A673 (cell line): ENCODE measurements around the gene SLCO2A1. TPM values are rescaled to one million over a fixed set of nuclear protein-coding genes. Genes with fewer than 3 reads are reported as not detected.

Experiments used
- BruUV-seq: library from RNA; stranded (reverse); fragments of 400-500 nt; replicated peaks from 2 replicates; lab custom pipeline; 2021; lab: Mats Ljungman, UMichigan
- CTCF ChIA-PET: fragments of 300-600 bp; sonication (Branson Sonifier 250); formaldehyde crosslinking; loops from one replicate; lab custom pipeline; 2022; ENCODE audit warnings: antibody characterized with exemption; lab: Charles Lee
- POLR2A ChIA-PET: fragments of 300-600 bp; sonication (Branson Sonifier 250); formaldehyde crosslinking; loops from one replicate; lab custom pipeline; 2022; ENCODE audit warnings: antibody characterized with exemption; ENCODE audit not compliant: low non-redundant PET; lab: Charles Lee
- DNase-seq: peaks from one replicate; pipeline ENCODE4 v3.0.0-alpha.2; 2015; ENCODE audit warnings: low spot score
- H3K27ac ChIP-seq: fragments of 200-600 bp; sonication (generic); 2 replicates; pipeline ENCODE4 v1.5.1; 2016; ENCODE audit warnings: mixed run types, low read depth, mild to moderate bottlenecking, mixed read lengths, antibody characterized with exemption, low read length; ENCODE audit not compliant: poor library complexity, severe bottlenecking
- H3K27me3 ChIP-seq: fragments of 200-600 bp; sonication (generic); replicated peaks from 2 replicates; pipeline ENCODE4 v1.6.1; 2017; ENCODE audit warnings: mixed run types, low read depth, mild to moderate bottlenecking, mixed read lengths, antibody characterized with exemption, low read length; ENCODE audit not compliant: insufficient read depth, poor library complexity
- H3K36me3 ChIP-seq: fragments of 200-600 bp; sonication (generic); 2 replicates; pipeline ENCODE4 v1.6.1; 2016; ENCODE audit warnings: mixed run types, mild to moderate bottlenecking, mixed read lengths, antibody characterized with exemption, low read length; ENCODE audit not compliant: insufficient read depth, poor library complexity, severe bottlenecking
- H3K4me1 ChIP-seq: fragments of 200-600 bp; sonication (generic); 2 replicates; pipeline ENCODE4 v1.6.1; 2017; ENCODE audit warnings: mixed run types, mild to moderate bottlenecking, mixed read lengths, antibody characterized with exemption, low read length; ENCODE audit not compliant: insufficient read depth, poor library complexity, severe bottlenecking
- H3K4me3 ChIP-seq: fragments of 200-600 bp; sonication (generic); 2 replicates; pipeline ENCODE4 v1.5.1; 2016; ENCODE audit warnings: low read depth, mixed run types, mild to moderate bottlenecking, mixed read lengths, low read length; ENCODE audit not compliant: poor library complexity, severe bottlenecking
- H3K9me3 ChIP-seq: fragments of 200-600 bp; sonication (generic); 2 replicates; pipeline ENCODE4 v1.6.1; 2016; ENCODE audit warnings: mixed run types, low read depth, mild to moderate bottlenecking, mixed read lengths, antibody characterized with exemption, low read length; ENCODE audit not compliant: poor library complexity, severe bottlenecking
- EZH2 ChIP-seq: fragments of 200-600 bp; sonication (generic); IDR thresholded peaks from 2 replicates; pipeline ENCODE4 v1.6.1; 2017; ENCODE audit warnings: borderline replicate concordance, low read depth, mild to moderate bottlenecking, mixed read lengths, antibody characterized with exemption, low read length; ENCODE audit not compliant: poor library complexity, severe bottlenecking
- intact Hi-C: fragments of 100-400 bp; cut with micrococcal nuclease; formaldehyde crosslinking; loops from one replicate; pipeline ENCODE4 v1.10.0; 2022; ENCODE audit not compliant: unreplicated experiment
- total RNA-seq: library from RNA; stranded (reverse); gene quantifications from 2 replicates; pipeline ENCODE4 v1.2.3, GENCODE V29; 2021
- TF ChIP-seq, protein P1 (sequence below): fragments of 300-800, 200-600 bp; sonication (generic); conservative IDR thresholded peaks from 2 replicates; pipeline ENCODE4 v1.5.1; 2017; ENCODE audit warnings: low read depth, mild to moderate bottlenecking, antibody characterized with exemption, low read length, moderate library complexity, mixed read lengths

Gene SLCO2A1
- total RNA-seq, 1 experiment from 2014 or later: not detected

DNA sequence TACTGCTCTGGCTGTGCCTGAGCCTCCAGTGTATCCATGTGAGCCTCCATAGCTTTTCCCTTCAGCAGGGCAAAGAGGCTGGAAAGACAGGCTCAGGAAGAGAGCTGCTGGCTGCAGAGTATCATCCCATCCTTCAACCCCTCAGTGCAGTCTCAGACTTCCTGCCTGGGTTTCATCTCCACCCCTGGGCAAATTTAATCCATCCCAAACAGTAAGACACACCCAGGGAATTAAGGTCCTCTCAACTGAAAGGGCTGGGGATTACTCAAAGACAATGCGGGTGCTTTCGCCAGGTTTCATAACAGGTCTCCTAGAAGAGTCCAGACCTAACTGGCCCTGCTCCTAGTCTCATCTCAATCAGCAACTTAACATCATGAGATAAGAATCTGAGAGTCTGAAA is 15.5 kb downstream of the SLCO2A1 start:
- DNase-seq: no peak
- TF ChIP-seq, protein P1, sequence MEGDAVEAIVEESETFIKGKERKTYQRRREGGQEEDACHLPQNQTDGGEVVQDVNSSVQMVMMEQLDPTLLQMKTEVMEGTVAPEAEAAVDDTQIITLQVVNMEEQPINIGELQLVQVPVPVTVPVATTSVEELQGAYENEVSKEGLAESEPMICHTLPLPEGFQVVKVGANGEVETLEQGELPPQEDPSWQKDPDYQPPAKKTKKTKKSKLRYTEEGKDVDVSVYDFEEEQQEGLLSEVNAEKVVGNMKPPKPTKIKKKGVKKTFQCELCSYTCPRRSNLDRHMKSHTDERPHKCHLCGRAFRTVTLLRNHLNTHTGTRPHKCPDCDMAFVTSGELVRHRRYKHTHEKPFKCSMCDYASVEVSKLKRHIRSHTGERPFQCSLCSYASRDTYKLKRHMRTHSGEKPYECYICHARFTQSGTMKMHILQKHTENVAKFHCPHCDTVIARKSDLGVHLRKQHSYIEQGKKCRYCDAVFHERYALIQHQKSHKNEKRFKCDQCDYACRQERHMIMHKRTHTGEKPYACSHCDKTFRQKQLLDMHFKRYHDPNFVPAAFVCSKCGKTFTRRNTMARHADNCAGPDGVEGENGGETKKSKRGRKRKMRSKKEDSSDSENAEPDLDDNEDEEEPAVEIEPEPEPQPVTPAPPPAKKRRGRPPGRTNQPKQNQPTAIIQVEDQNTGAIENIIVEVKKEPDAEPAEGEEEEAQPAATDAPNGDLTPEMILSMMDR: no peak
- TF ChIP-seq EZH2: no peak
- no peaks in the 10 kb centered on the region for H3K36me3 ChIP-seq
- ChIA-PET CTCF (no interaction called here), POLR2A (no interaction called here)
- no peaks in the 10 kb centered on the region for H3K4me1 ChIP-seq
- no peak overlapping the region for H3K27ac ChIP-seq
- no peaks in the 10 kb centered on the region for H3K27me3 ChIP-seq
- intact Hi-C loops: no loop called here
- no peaks in the 10 kb centered on the region for H3K9me3 ChIP-seq
- no peak overlapping the region for H3K4me3 ChIP-seq
- no TSS peak for BruUV-seq

DNA sequence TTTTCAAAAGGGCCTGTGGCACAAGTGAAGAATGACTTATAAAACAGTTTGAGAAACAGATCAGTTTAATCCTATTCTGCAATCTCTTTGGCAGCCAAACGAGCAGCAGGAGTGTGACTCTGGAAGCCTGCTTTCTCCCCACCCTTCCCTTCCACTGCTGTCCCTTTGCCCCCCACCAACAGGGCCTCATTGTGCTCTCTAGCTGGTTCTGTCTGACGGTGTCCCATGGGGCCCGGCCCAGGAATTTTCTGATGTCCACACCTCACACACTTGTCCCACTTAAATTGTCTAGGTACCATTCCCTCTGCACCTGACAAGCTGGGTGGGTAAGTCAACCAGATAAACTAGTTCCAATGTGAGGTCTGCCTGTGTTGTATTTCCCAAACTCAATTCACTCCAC is 16.4 kb downstream of the SLCO2A1 start:
- Histone ChIP-seq H3K9me3 (no peaks in the 10 kb centered on the region), H3K36me3 (no peaks in the 10 kb centered on the region), H3K27ac (no peak overlapping the region), H3K4me1 (no peaks in the 10 kb centered on the region), H3K27me3 (no peaks in the 10 kb centered on the region), H3K4me3 (no peak overlapping the region)
- intact Hi-C loops: no loop called here
- CTCF ChIA-PET: no interaction called here
- POLR2A ChIA-PET: no interaction called here
- TF ChIP-seq, protein P1: no peak
- no peak for TF ChIP-seq EZH2
- no TSS peak for BruUV-seq
- no peak for DNase-seq

DNA sequence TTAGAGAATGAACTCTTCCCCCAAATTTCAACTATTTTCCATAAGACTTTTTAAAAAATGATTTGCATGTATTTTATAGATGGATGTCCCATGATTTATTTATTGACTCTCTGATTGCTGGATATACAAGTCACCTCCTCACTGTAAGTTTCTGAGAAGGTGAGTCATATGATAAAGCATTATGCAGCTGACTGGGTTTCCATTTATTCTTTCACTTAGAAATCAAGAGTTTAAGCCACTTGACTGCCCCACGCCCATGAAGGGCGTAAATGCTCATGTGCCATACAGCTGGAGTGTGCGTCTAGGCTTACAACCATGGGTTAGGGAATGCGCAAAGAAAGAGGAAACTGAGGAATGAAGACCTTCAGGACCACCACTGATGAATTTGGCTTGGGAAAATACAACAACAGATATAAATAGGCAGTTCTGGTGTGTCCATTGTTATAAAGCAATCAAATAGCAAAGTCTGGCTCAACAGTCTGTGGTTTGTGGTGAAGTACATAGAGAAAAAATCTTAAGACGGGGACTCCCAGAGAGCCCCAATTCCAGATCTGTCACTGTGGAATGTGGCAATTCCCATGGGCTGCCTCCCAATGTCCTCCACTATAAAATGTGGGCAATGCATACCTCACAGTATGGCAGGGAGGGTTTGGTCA is 20.3 kb downstream of the SLCO2A1 start:
- Histone ChIP-seq H3K27me3 (no peaks in the 10 kb centered on the region), H3K9me3 (no peaks in the 10 kb centered on the region), H3K27ac (no peak overlapping the region), H3K36me3 (no peaks in the 10 kb centered on the region), H3K4me3 (no peak overlapping the region), H3K4me1 (no peaks in the 10 kb centered on the region)
- no peak for TF ChIP-seq EZH2
- TF ChIP-seq, protein P1: no peak
- ChIA-PET CTCF (no interaction called here), POLR2A (no interaction called here)
- DNase-seq: no peak
- BruUV-seq: no TSS peak
- intact Hi-C loops: no loop called here
